ENCODE measurements around the gene SKP1.

Gene SKP1

DNA sequence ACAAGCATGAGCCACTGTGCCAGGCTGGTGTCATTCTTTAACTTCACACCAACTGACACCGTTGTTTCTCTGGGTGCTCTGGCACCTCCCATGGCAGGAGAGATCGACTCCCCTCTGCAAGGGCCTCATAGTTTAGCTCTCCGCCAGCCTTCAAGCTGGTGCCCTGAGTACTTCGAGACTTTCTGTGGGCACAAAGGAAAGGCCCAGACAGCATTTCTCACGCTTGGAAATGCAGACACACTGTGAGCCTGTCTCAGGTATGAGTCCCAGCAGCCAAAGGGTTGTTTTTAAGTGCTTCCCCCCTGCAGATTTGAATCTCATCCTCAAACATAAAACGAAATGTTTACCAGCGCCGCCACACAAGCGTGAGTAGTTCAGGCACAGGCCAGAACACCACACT lies 73.4 kb downstream of the SKP1 start:
- Histone ChIP-seq H3F3A (ENCODE audit: insufficient read depth, low read length) (peaks cover 17% of the 10 kb centered on the region), H4K20me1 (ENCODE audit: insufficient read depth, low read length) (no peaks in the 10 kb centered on the region), H3K4me2 (ENCODE audit: low read depth, low read length) (no peak overlapping the region), H3K4me1 (ENCODE audit: low read length) (peaks cover 24% of the 10 kb centered on the region), H3K4me3 (ENCODE audit: low read length) (no peak overlapping the region), H3K9ac (ENCODE audit: low read length) (no peak overlapping the region), H3K27me3 (replicated peaks; ENCODE audit: insufficient read depth, low read length) (no peaks in the 10 kb centered on the region), H3K27ac (ENCODE audit: low read length) (no peak overlapping the region), H3K9me3 (replicated peaks; ENCODE audit: insufficient read depth, low read length) (no peaks in the 10 kb centered on the region), H3K79me2 (ENCODE audit: low read length) (no peaks in the 10 kb centered on the region), H3K9me2 (replicated peaks; ENCODE audit: insufficient read depth, low read length) (no peaks in the 10 kb centered on the region), H3K36me3 (replicated peaks; ENCODE audit: insufficient read depth, low read length) (no peaks in the 10 kb centered on the region), H2AFZ (ENCODE audit: low read length) (no peak overlapping the region)
- TF ChIP-seq, protein P1, sequence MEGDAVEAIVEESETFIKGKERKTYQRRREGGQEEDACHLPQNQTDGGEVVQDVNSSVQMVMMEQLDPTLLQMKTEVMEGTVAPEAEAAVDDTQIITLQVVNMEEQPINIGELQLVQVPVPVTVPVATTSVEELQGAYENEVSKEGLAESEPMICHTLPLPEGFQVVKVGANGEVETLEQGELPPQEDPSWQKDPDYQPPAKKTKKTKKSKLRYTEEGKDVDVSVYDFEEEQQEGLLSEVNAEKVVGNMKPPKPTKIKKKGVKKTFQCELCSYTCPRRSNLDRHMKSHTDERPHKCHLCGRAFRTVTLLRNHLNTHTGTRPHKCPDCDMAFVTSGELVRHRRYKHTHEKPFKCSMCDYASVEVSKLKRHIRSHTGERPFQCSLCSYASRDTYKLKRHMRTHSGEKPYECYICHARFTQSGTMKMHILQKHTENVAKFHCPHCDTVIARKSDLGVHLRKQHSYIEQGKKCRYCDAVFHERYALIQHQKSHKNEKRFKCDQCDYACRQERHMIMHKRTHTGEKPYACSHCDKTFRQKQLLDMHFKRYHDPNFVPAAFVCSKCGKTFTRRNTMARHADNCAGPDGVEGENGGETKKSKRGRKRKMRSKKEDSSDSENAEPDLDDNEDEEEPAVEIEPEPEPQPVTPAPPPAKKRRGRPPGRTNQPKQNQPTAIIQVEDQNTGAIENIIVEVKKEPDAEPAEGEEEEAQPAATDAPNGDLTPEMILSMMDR (IDR thresholded peaks at IDR 0.05; ENCODE audit: low read length): no peak
- TF ChIP-seq EZH2 (optimal IDR thresholded peaks at IDR 0.05; ENCODE audit: low read depth, low read length): no peak
- TF ChIP-seq EZH2phosphoT487 (IDR thresholded peaks at IDR 0.05; ENCODE audit: low read length): no peak
- DNase-seq: no peak

DNA sequence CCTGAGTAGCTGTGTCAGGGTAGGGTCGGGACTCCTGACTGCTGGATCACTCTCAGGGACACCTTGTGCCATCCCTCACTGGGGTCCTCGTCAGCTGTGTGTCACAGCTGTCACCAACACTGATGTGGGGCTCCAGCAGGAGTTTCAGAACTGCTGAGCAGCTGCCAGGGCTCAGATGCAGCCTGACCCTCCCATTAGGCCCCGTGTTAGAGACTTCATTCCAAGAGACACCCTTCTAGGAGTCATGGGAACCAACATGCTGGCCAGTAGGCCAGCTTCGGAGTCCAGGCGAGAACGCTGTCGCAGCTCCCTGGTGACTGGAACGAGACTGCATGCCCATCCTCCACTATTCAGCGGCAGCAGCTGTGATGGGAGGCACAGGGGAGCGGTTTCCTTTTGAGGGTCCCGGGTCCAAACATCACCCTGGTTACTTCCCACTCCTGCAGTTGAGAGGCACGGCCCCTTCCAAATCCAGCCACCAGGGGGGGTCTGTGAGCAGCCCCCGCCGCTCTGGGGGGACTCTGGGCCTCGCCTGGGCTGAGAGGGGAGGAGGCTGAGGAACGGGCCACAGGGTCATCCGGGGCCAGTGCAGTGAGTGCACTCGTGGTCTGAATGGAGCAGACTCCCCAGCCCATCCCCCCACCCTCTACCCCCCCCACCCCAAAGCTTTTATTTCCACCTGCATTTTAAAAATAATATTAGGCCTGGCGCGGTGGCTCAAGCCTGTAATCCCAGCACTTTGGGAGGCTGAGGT lies 74.9 kb downstream of the SKP1 start:
- Histone ChIP-seq H3K27me3 (replicated peaks; ENCODE audit: insufficient read depth, low read length) (no peaks in the 10 kb centered on the region), H3K27ac (ENCODE audit: low read length) (no peak overlapping the region), H3K9me2 (replicated peaks; ENCODE audit: insufficient read depth, low read length) (no peaks in the 10 kb centered on the region), H3K4me1 (ENCODE audit: low read length) (peaks cover 24% of the 10 kb centered on the region), H3K79me2 (ENCODE audit: low read length) (no peaks in the 10 kb centered on the region), H3K36me3 (replicated peaks; ENCODE audit: insufficient read depth, low read length) (no peaks in the 10 kb centered on the region), H3F3A (ENCODE audit: insufficient read depth, low read length) (peaks cover 17% of the 10 kb centered on the region), H3K9ac (ENCODE audit: low read length) (no peak overlapping the region), H3K4me3 (ENCODE audit: low read length) (no peak overlapping the region), H2AFZ (ENCODE audit: low read length) (no peak overlapping the region), H4K20me1 (ENCODE audit: insufficient read depth, low read length) (no peaks in the 10 kb centered on the region), H3K9me3 (replicated peaks; ENCODE audit: insufficient read depth, low read length) (no peaks in the 10 kb centered on the region), H3K4me2 (ENCODE audit: low read depth, low read length) (no peak overlapping the region)
- TF ChIP-seq, protein P1 (IDR thresholded peaks at IDR 0.05; ENCODE audit: low read length): peak; percentile 78
- TF ChIP-seq EZH2phosphoT487 (IDR thresholded peaks at IDR 0.05; ENCODE audit: low read length) (no peak), EZH2 (optimal IDR thresholded peaks at IDR 0.05; ENCODE audit: low read depth, low read length) (no peak)
- DNase-seq: peak; percentile 62

DNA sequence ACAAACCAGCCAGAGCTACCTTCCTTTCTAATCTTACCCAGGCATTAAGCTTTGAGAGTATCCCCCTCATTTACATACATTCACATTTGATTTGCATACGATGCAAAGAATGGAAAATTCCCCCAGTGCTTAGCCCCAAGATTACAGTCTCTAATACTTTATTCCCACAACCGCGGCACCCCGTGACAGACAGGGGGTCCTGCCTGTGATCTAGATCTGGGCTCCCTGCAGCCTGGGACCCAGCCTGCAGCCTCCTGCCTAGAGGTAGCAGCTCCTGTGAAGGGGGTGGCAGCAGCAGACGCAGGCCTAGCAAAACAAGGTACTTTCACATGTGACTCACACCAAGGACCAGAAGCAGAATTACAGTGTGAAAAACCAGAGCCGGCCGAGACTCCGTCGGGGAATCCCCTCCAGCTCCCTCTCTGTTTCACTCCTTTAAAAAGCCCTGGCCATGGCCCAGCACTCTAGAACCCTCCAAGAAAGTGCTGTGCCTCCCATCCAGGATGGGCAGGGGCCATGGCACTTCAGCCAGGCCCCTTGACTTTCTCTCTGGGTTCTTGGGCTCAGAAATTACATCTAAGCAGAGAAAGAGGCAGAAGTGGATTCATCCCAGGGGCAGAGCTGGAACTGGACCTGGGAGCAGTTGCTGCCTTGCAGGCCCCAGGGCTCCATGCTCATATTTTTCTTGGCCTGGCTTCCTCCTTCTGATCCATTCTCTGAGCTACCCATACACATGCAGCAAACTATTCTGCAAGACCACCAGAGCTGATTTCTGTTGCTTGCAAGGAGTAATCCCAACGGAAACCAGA lies 76.3 kb downstream of the SKP1 start:
- Histone ChIP-seq H3K9ac (ENCODE audit: low read length) (peak overlapping the region; percentile 38; the same call in 1 of the 2 replicates), H3K36me3 (replicated peaks; ENCODE audit: insufficient read depth, low read length) (no peaks in the 10 kb centered on the region), H3F3A (ENCODE audit: insufficient read depth, low read length) (peaks cover 17% of the 10 kb centered on the region), H3K27me3 (replicated peaks; ENCODE audit: insufficient read depth, low read length) (no peaks in the 10 kb centered on the region), H3K27ac (ENCODE audit: low read length) (peak overlapping the region; percentile 80), H3K4me2 (ENCODE audit: low read depth, low read length) (peak overlapping the region; percentile 77), H3K4me1 (ENCODE audit: low read length) (peaks cover 24% of the 10 kb centered on the region), H3K79me2 (ENCODE audit: low read length) (no peaks in the 10 kb centered on the region), H2AFZ (ENCODE audit: low read length) (peak overlapping the region; percentile 78), H3K9me3 (replicated peaks; ENCODE audit: insufficient read depth, low read length) (no peaks in the 10 kb centered on the region), H3K9me2 (replicated peaks; ENCODE audit: insufficient read depth, low read length) (no peaks in the 10 kb centered on the region), H3K4me3 (ENCODE audit: low read length) (peak overlapping the region; percentile 23; the same call in 1 of the 2 replicates), H4K20me1 (ENCODE audit: insufficient read depth, low read length) (no peaks in the 10 kb centered on the region)
- TF ChIP-seq EZH2phosphoT487 (IDR thresholded peaks at IDR 0.05; ENCODE audit: low read length): no peak
- no peak for TF ChIP-seq EZH2 (optimal IDR thresholded peaks at IDR 0.05; ENCODE audit: low read depth, low read length)
- TF ChIP-seq, protein P1 (IDR thresholded peaks at IDR 0.05; ENCODE audit: low read length): no peak
- peak; percentile 94 for DNase-seq

All from MM.1S (cell line).